ENCODE data around the gene TRIM10. TPM values are rescaled to one million over a fixed set of nuclear protein-coding genes. Genes with fewer than 3 reads are reported as not detected.

TRIM10 gene
- total RNA-seq, 1 donor from 2014 or later, result not detected

DNA sequence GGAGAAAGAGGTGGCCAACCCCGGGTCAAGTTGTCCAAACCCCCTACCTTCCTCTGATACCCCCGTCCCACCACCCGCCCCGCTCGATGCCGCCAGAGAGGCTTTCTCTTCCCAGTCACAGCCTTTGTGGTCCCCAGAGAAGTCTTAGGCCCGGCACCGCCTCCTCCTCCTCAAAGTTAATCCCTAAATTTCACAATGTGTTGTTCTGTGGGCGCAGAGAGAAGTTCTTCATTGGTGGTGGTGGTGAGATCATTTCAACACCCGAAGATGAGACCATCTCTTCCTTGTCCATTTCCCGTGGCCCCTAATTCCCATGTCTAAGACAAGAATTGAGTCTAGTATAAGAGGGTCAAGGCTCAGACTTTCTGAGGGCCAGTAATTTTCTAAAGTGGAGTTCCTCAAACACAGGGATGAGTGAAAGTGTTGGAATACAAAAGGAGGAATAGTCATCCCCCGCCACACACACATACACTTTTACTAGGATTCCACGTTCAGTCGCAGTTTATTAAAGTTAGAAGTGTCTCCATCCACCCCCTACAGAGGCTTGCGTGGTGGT is 58.5 kb downstream of the TRIM10 start:
- Histone ChIP-seq H3K36me3 (no peaks in the 10 kb centered on the region), H3K4me3 (peak overlapping the region; percentile 49), H3K27me3 (peaks cover 23% of the 10 kb centered on the region), H3K27ac (peak overlapping the region; percentile 51), H3K4me1 (peaks cover 31% of the 10 kb centered on the region), H3K9me3 (no peaks in the 10 kb centered on the region)
- ATAC-seq, result peak; percentile 30
- DNase-seq, result no peak
- intact Hi-C loops (cut with DNase I), result no loop called here
- TF ChIP-seq, protein P1, sequence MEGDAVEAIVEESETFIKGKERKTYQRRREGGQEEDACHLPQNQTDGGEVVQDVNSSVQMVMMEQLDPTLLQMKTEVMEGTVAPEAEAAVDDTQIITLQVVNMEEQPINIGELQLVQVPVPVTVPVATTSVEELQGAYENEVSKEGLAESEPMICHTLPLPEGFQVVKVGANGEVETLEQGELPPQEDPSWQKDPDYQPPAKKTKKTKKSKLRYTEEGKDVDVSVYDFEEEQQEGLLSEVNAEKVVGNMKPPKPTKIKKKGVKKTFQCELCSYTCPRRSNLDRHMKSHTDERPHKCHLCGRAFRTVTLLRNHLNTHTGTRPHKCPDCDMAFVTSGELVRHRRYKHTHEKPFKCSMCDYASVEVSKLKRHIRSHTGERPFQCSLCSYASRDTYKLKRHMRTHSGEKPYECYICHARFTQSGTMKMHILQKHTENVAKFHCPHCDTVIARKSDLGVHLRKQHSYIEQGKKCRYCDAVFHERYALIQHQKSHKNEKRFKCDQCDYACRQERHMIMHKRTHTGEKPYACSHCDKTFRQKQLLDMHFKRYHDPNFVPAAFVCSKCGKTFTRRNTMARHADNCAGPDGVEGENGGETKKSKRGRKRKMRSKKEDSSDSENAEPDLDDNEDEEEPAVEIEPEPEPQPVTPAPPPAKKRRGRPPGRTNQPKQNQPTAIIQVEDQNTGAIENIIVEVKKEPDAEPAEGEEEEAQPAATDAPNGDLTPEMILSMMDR (IDR thresholded peaks at IDR 0.05), result no peak

Other genes with a start within 250 kb of the TRIM10 start
- gene HLA-A, start 218.7 kb downstream of the TRIM10 start, total RNA-seq, result 1,071 TPM
- gene POLR1H, start 99.9 kb downstream of the TRIM10 start, total RNA-seq, result 20.3 TPM
- gene PPP1R11, start 94.0 kb downstream of the TRIM10 start, total RNA-seq, result 62.6 TPM
- 2.4 TPM for gene RNF39, start 85.4 kb downstream of the TRIM10 start, total RNA-seq
- 0.35 TPM for gene TRIM31, start 48.1 kb downstream of the TRIM10 start, total RNA-seq
- not detected for gene TRIM40, start 25.1 kb downstream of the TRIM10 start, total RNA-seq
- not detected for gene TRIM15, start 2.3 kb upstream of the TRIM10 start, total RNA-seq
- gene TRIM26, start 52.2 kb upstream of the TRIM10 start, total RNA-seq, result 48.1 TPM
- 11.5 TPM for gene TRIM39, start 165.7 kb upstream of the TRIM10 start, total RNA-seq
- gene RPP21, start 183.9 kb upstream of the TRIM10 start, total RNA-seq, result 29.3 TPM